DOHH2 (cell line): ENCODE measurements around the gene NCR2.

Source experiments
- EZH2phosphoT487 ChIP-seq: fragments of 200-600 bp; sonication (generic); IDR thresholded peaks from 2 replicates; pipeline ENCODE4 v1.6.1; 2017; ENCODE audit warnings: borderline replicate concordance, mild to moderate bottlenecking, antibody characterized with exemption, low read length, moderate library complexity, mixed read lengths
- TF ChIP-seq, protein P1 (sequence below): fragments of 200-600 bp; sonication (generic); IDR thresholded peaks from one replicate; pipeline ENCODE4 v1.5.1; 2014; ENCODE audit warnings: antibody characterized with exemption, mild to moderate bottlenecking, low read depth, low read length; ENCODE audit not compliant: poor library complexity, severe bottlenecking

DNA sequence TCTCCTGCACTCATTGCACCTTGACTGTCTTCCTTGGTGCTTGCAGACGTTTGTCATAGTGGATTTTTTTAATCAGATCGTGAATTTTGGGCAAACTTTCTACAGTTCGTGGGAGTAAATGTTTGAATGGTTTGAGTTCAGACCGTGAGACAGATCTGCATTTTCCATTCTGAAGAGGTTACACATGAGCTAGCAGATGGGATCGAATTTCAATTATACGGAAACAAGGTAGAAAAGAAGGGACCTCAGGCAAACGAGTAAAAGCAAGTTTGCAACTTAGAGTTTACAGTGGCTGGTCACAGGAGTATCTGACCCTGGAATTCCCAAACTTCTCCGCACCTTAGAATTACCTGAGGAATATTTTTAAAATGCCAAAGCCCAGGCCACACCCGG lies 17.2 kb upstream of the NCR2 start:
- TF ChIP-seq, protein P1, sequence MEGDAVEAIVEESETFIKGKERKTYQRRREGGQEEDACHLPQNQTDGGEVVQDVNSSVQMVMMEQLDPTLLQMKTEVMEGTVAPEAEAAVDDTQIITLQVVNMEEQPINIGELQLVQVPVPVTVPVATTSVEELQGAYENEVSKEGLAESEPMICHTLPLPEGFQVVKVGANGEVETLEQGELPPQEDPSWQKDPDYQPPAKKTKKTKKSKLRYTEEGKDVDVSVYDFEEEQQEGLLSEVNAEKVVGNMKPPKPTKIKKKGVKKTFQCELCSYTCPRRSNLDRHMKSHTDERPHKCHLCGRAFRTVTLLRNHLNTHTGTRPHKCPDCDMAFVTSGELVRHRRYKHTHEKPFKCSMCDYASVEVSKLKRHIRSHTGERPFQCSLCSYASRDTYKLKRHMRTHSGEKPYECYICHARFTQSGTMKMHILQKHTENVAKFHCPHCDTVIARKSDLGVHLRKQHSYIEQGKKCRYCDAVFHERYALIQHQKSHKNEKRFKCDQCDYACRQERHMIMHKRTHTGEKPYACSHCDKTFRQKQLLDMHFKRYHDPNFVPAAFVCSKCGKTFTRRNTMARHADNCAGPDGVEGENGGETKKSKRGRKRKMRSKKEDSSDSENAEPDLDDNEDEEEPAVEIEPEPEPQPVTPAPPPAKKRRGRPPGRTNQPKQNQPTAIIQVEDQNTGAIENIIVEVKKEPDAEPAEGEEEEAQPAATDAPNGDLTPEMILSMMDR = no peak
- no peak for TF ChIP-seq EZH2phosphoT487
